B cell (primary cell): Measurements from ENCODE around the gene HMCN1. TPM values are rescaled to one million over a fixed set of nuclear protein-coding genes. Genes with fewer than 3 reads are reported as not detected.

Source experiments
- ATAC-seq: fragments of 200-7000 bp; cut with Tn5 transposase; one replicate; pipeline ENCODE4 v1.10.0; 2021; ENCODE audit warnings: low read depth, mild to moderate bottlenecking, moderate number of reproducible peaks, moderate library complexity
- CTCF ChIA-PET: fragments of 350-600 bp; sonication (Branson Sonifier 250); formaldehyde crosslinking; loops from one replicate; lab custom pipeline; 2021; ENCODE audit warnings: antibody characterized with exemption, inconsistent platforms; lab: Charles Lee
- POLR2A ChIA-PET: fragments of 350-600 bp; sonication (Branson Sonifier 250); formaldehyde crosslinking; loops from one replicate; lab custom pipeline; 2021; ENCODE audit warnings: antibody characterized with exemption; lab: Charles Lee
- DNase-seq: peaks from one replicate; pipeline ENCODE4 v3.0.0; 2013
- H2AFZ ChIP-seq: 2 replicates; pipeline ENCODE4 v1.6.1; 2012; ENCODE audit warnings: mild to moderate bottlenecking, low read depth, low read length; ENCODE audit not compliant: insufficient read depth, poor library complexity, severe bottlenecking
- H3K27ac ChIP-seq, 2 donors: 1 replicate in 1 of 2; 2 replicates in 1 of 2; pipeline ENCODE4 v1.5.1; 2012 to 2013; ENCODE audit warnings: low read length in 2 of 2, mild to moderate bottlenecking in 2 of 2, moderate library complexity in 1 of 2
- H3K27me3 ChIP-seq, 4 experiments: fragments of 200-600 bp in 1 of 4; sonication (generic) in 1 of 4; replicated peaks in 1 of 4; 1 replicate in 2 of 4; 2 replicates in 2 of 4; pipeline versions ENCODE4 v1.6.1 to v1.7.0; 2013 to 2016; ENCODE audit warnings: low read length in 3 of 4, mild to moderate bottlenecking in 2 of 4, mixed read lengths in 1 of 4, moderate library complexity in 1 of 4; ENCODE audit not compliant: insufficient read depth in 4 of 4, control insufficient read depth in 3 of 4; ENCODE audit errors: control extremely low read depth in 1 of 4
- H3K36me3 ChIP-seq, 2 experiments: replicated peaks in 1 of 2; 1 replicate in 1 of 2; 2 replicates in 1 of 2; pipeline versions ENCODE4 v1.6.1 to v1.7.1; 2013; ENCODE audit warnings: low read length in 1 of 2; ENCODE audit not compliant: insufficient read depth in 2 of 2, control insufficient read depth in 1 of 2; ENCODE audit errors: control extremely low read depth in 1 of 2, extremely low read depth in 1 of 2
- H3K4me1 ChIP-seq, 2 donors: fragments of 200-600 bp in 1 of 2; sonication (generic) in 1 of 2; 1 replicate in 1 of 2; 2 replicates in 1 of 2; pipeline versions ENCODE4 v1.5.1 to v1.6.1; 2013 to 2017; ENCODE audit warnings: low read length in 2 of 2; ENCODE audit not compliant: control insufficient read depth in 2 of 2, insufficient read depth in 2 of 2
- H3K4me2 ChIP-seq: replicated peaks from 2 replicates; pipeline ENCODE3; 2012; ENCODE audit warnings: mild to moderate bottlenecking, low read depth, low read length; ENCODE audit not compliant: poor library complexity, severe bottlenecking
- H3K4me3 ChIP-seq, 5 experiments: fragments of 200-600 bp in 1 of 5; sonication (generic) in 1 of 5; 1 replicate in 3 of 5; 2 replicates in 2 of 5; pipeline versions ENCODE4 v1.5.1 to v1.7.0; 2011 to 2016; ENCODE audit warnings: low read length in 4 of 5, mild to moderate bottlenecking in 4 of 5, low read depth in 2 of 5, control low read depth in 1 of 5, moderate library complexity in 1 of 5; ENCODE audit not compliant: insufficient read depth in 1 of 5; ENCODE audit errors: control extremely low read depth in 1 of 5, extremely low read depth in 1 of 5
- H3K79me2 ChIP-seq: fragments of 200-600 bp; sonication (generic); one replicate; pipeline ENCODE4 v1.6.0; 2016; ENCODE audit warnings: low read length; ENCODE audit not compliant: control insufficient read depth, insufficient read depth
- H3K9ac ChIP-seq: fragments of 200-600 bp; sonication (generic); 2 replicates; pipeline ENCODE4 v1.6.1; 2017; ENCODE audit warnings: mild to moderate bottlenecking, low read length, moderate library complexity
- H3K9me3 ChIP-seq, 3 donors: one replicate each; pipeline versions ENCODE4 v1.6.1 to v1.7.1; 2013; ENCODE audit warnings: low read length in 2 of 3; ENCODE audit not compliant: control insufficient read depth in 2 of 3, insufficient read depth in 1 of 3; ENCODE audit errors: control extremely low read depth in 1 of 3
- H4K20me1 ChIP-seq: 2 replicates; pipeline ENCODE4 v1.6.0; 2012; ENCODE audit warnings: mild to moderate bottlenecking, low read length; ENCODE audit not compliant: insufficient read depth, control insufficient read depth, poor library complexity, severe bottlenecking
- H3K27ac Mint-ChIP-seq: one replicate; pipeline ENCODE4 v1.8.0; 2021; ENCODE audit warnings: mixed read lengths
- H3K27me3 Mint-ChIP-seq: one replicate; pipeline ENCODE4 v1.8.0; 2021; ENCODE audit warnings: mixed read lengths
- H3K4me1 Mint-ChIP-seq: one replicate; pipeline ENCODE4 v1.8.0; 2021; ENCODE audit warnings: mixed read lengths
- H3K4me3 Mint-ChIP-seq: one replicate; pipeline ENCODE4 v1.8.0; 2021; ENCODE audit warnings: mixed read lengths
- H3K9me3 Mint-ChIP-seq: one replicate; pipeline ENCODE4 v1.8.0; 2022; ENCODE audit warnings: mixed read lengths; ENCODE audit not compliant: insufficient read depth
- CTCF ChIP-seq: fragments of 200-600 bp; IDR thresholded peaks from one replicate; pipeline ENCODE4 v1.8.0; 2022; ENCODE audit warnings: antibody characterized with exemption, mild to moderate bottlenecking
- EZH2 ChIP-seq: IDR thresholded peaks from 2 replicates; pipeline ENCODE4 v1.6.1; 2012; ENCODE audit warnings: borderline replicate concordance, low read depth, mild to moderate bottlenecking, moderate library complexity, low read length; ENCODE audit not compliant: insufficient read depth, poor library complexity, severe bottlenecking
- WGBS: methylation state at CpG from one replicate; pipeline ENCODE4 v1.1.5; 2013; ENCODE audit warnings: missing lambda C conversion rate; ENCODE audit not compliant: insufficient coverage; 5-methylcytosine and 5-hydroxymethylcytosine counted together
- intact Hi-C: fragments of 100-400 bp; cut with micrococcal nuclease; formaldehyde crosslinking; loops from one replicate; pipeline ENCODE4 v1.10.0; 2022
- polyA plus RNA-seq: library from polyadenylated mRNA; depleted of rRNA; stranded (reverse); fragments of >200 nt; gene quantifications from 2 replicates; pipeline ENCODE4 v1.2.3, GENCODE V29; 2012
- total RNA-seq, 2 donors: library from RNA; stranded (reverse); fragments of 120-200 nt in 1 of 2; gene quantifications; 1 replicate in 1 of 2; 2 replicates in 1 of 2; pipeline versions ENCODE4 v1.2.3 to v1.2.4, GENCODE V29; 2013 to 2022

Gene HMCN1
- total and polyA plus RNA-seq, 2 donors (not counting 1 experiment from before 2014, with no cell fraction given): not detected

GRCh38 chr1:185969524-185969991, 235.4 kb downstream of the HMCN1 start:
- no peak overlapping the region for H3K9ac ChIP-seq
- no peak overlapping the region for H3K4me3 ChIP-seq
- peaks cover 7% of the 10 kb centered on the region for H3K27me3 Mint-ChIP-seq
- no peaks in the 10 kb centered on the region for H3K4me1 ChIP-seq
- no peak for DNase-seq
- TF ChIP-seq EZH2: no peak
- no peak for TF ChIP-seq CTCF
- intact Hi-C loops: no loop called here
- no peaks in the 10 kb centered on the region for H3K36me3 ChIP-seq
- ATAC-seq: no peak
- ChIA-PET CTCF (no interaction called here), POLR2A (no interaction called here)
- H3K9me3 ChIP-seq: no peaks in the 10 kb centered on the region
- H3K4me3 Mint-ChIP-seq: no peak overlapping the region
- no peaks in the 10 kb centered on the region for H3K4me1 Mint-ChIP-seq
- H3K79me2 ChIP-seq: no peaks in the 10 kb centered on the region
- no peak overlapping the region for H3K4me2 ChIP-seq
- H2AFZ ChIP-seq: no peak overlapping the region
- H3K9me3 Mint-ChIP-seq: no peaks in the 10 kb centered on the region
- H3K27ac ChIP-seq: no peak overlapping the region
- no peak overlapping the region for H3K27ac Mint-ChIP-seq
- no peaks in the 10 kb centered on the region for H3K27me3 ChIP-seq
- H4K20me1 ChIP-seq: no peaks in the 10 kb centered on the region

- no peaks in the 10 kb centered on the region for H3K79me2 ChIP-seq
- H3K27me3 ChIP-seq: no peaks in the 10 kb centered on the region
- no peaks in the 10 kb centered on the region for H3K4me1 ChIP-seq
- Mint-ChIP-seq H3K27ac (no peak overlapping the region), H3K27me3 (peaks cover 4% of the 10 kb centered on the region), H3K9me3 (no peaks in the 10 kb centered on the region), H3K4me1 (no peaks in the 10 kb centered on the region), H3K4me3 (no peak overlapping the region)
- DNase-seq (no peak), ATAC-seq (no peak)
- CTCF ChIA-PET: no interaction called here
- H3K4me2 ChIP-seq: no peak overlapping the region
- WGBS: no CpG with 5 or more reads among the region's 1 CpG
- no peaks in the 10 kb centered on the region for H3K9me3 ChIP-seq
- POLR2A ChIA-PET: no interaction called here
- TF ChIP-seq CTCF (no peak), EZH2 (no peak)
- intact Hi-C loops: no loop called here
- H3K9ac ChIP-seq: no peak overlapping the region
- H3K36me3 ChIP-seq: no peaks in the 10 kb centered on the region
- no peak overlapping the region for H3K4me3 ChIP-seq
- no peak overlapping the region for H3K27ac ChIP-seq
- H2AFZ ChIP-seq: no peak overlapping the region
- no peaks in the 10 kb centered on the region for H4K20me1 ChIP-seq
Observed at GRCh38 chr1:185971688-185972087, 237.5 kb downstream of the HMCN1 start.
